ENCODE data around the gene CSMD2. TPM values are rescaled to one million over a fixed set of nuclear protein-coding genes. Genes with fewer than 3 reads are reported as not detected.

Gene CSMD2
- total RNA-seq, 1 experiment from 2014 or later, result 2.8 TPM

GRCh38 chr1:33853431-33853830 lies 311.6 kb downstream of the CSMD2 start:
- no peak overlapping the region for H3K27ac ChIP-seq (ENCODE audit: low read depth, low read length, poor library complexity, severe bottlenecking)
- no peak overlapping the region for H3K4me3 ChIP-seq (ENCODE audit: low read depth, low read length, poor library complexity, severe bottlenecking)
- no peak for DNase-seq (ENCODE audit: low spot score)
- no peak for TF ChIP-seq EZH2 (IDR thresholded peaks at IDR 0.05; ENCODE audit: borderline replicate concordance, low read depth, low read length, poor library complexity, severe bottlenecking)
- TF ChIP-seq CTCF (conservative IDR thresholded peaks at IDR 0.05; ENCODE audit: low read depth, low read length), result no peak
- no TSS peak for BruUV-seq (replicated peaks)
- H3K36me3 ChIP-seq (ENCODE audit: insufficient read depth, low read length, poor library complexity, severe bottlenecking), result no peaks in the 10 kb centered on the region
- no peaks in the 10 kb centered on the region for H3K27me3 ChIP-seq (replicated peaks; ENCODE audit: insufficient read depth, low read depth, low read length, poor library complexity)
- no peaks in the 10 kb centered on the region for H3K9me3 ChIP-seq (ENCODE audit: low read depth, low read length, poor library complexity, severe bottlenecking)
- no peaks in the 10 kb centered on the region for H3K4me1 ChIP-seq (ENCODE audit: insufficient read depth, low read length, poor library complexity, severe bottlenecking)
- ChIA-PET CTCF (no interaction called here), POLR2A (ENCODE audit: low non-redundant PET) (no interaction called here)
- intact Hi-C loops (cut with micrococcal nuclease; ENCODE audit: unreplicated experiment), result no loop called here

DNA sequence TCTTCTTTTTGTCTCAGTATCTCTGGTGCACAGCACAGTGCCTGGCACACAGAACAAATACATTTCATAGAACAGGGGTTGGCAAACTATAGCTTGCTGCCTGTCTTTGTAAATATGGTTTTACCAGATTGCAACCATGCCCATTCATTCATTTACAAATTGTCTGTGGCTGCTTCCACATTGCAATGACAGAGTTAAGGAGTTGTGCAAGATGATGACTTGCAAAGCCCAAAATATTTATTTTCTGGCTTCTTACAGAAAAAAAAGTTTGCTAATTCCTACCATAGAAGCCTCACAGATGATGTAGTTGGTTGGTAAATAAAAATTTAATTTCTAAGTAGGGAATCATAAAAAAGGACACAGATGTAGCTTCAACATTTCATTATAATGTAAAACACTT lies 312.3 kb downstream of the CSMD2 start:
- TF ChIP-seq CTCF (conservative IDR thresholded peaks at IDR 0.05; ENCODE audit: low read depth, low read length) (no peak), EZH2 (IDR thresholded peaks at IDR 0.05; ENCODE audit: borderline replicate concordance, low read depth, low read length, poor library complexity, severe bottlenecking) (no peak)
- no peaks in the 10 kb centered on the region for H3K4me1 ChIP-seq (ENCODE audit: insufficient read depth, low read length, poor library complexity, severe bottlenecking)
- ChIA-PET CTCF (no interaction called here), POLR2A (ENCODE audit: low non-redundant PET) (no interaction called here)
- H3K36me3 ChIP-seq (ENCODE audit: insufficient read depth, low read length, poor library complexity, severe bottlenecking), result no peaks in the 10 kb centered on the region
- no peak for DNase-seq (ENCODE audit: low spot score)
- no TSS peak for BruUV-seq (replicated peaks)
- intact Hi-C loops (cut with micrococcal nuclease; ENCODE audit: unreplicated experiment), result no loop called here
- no peaks in the 10 kb centered on the region for H3K27me3 ChIP-seq (replicated peaks; ENCODE audit: insufficient read depth, low read depth, low read length, poor library complexity)
- H3K9me3 ChIP-seq (ENCODE audit: low read depth, low read length, poor library complexity, severe bottlenecking), result no peaks in the 10 kb centered on the region
- no peak overlapping the region for H3K27ac ChIP-seq (ENCODE audit: low read depth, low read length, poor library complexity, severe bottlenecking)
- no peak overlapping the region for H3K4me3 ChIP-seq (ENCODE audit: low read depth, low read length, poor library complexity, severe bottlenecking)

- CTCF ChIA-PET, result interaction anchor here (0.6 kb wide), 1 partner anchor 1002 kb away, joined by 3 read pairs; no protein-coding TSS in a partner anchor
- intact Hi-C loops (cut with micrococcal nuclease; ENCODE audit: unreplicated experiment), result no loop called here
- Histone ChIP-seq H3K4me1 (ENCODE audit: insufficient read depth, low read length, poor library complexity, severe bottlenecking) (no peaks in the 10 kb centered on the region), H3K9me3 (ENCODE audit: low read depth, low read length, poor library complexity, severe bottlenecking) (no peaks in the 10 kb centered on the region), H3K27ac (ENCODE audit: low read depth, low read length, poor library complexity, severe bottlenecking) (no peak overlapping the region), H3K36me3 (ENCODE audit: insufficient read depth, low read length, poor library complexity, severe bottlenecking) (no peaks in the 10 kb centered on the region), H3K27me3 (replicated peaks; ENCODE audit: insufficient read depth, low read depth, low read length, poor library complexity) (no peaks in the 10 kb centered on the region), H3K4me3 (ENCODE audit: low read depth, low read length, poor library complexity, severe bottlenecking) (no peak overlapping the region)
- DNase-seq (ENCODE audit: low spot score), result no peak
- TF ChIP-seq CTCF (conservative IDR thresholded peaks at IDR 0.05; ENCODE audit: low read depth, low read length) (no peak), EZH2 (IDR thresholded peaks at IDR 0.05; ENCODE audit: borderline replicate concordance, low read depth, low read length, poor library complexity, severe bottlenecking) (no peak)
- no TSS peak for BruUV-seq (replicated peaks)
- POLR2A ChIA-PET (ENCODE audit: low non-redundant PET), result interaction anchor here (0.7 kb wide), 1 partner anchor 16 kb away, joined by 3 read pairs; no protein-coding TSS in a partner anchor
Observed at GRCh38 chr1:33850481-33850880, 314.5 kb downstream of the CSMD2 start.
